DND-41 (cell line): ENCODE measurements around the gene STOML1.

Source experiments
- ATAC-seq: fragments of 200-7000 bp; cut with Tn5 transposase; 3 replicates; pipeline ENCODE4 v1.9.1; 2021; ENCODE audit warnings: low read depth; ENCODE audit not compliant: insufficient read depth
- DNase-seq: peaks from one replicate; pipeline ENCODE4 v3.0.0-alpha.2; 2020
- H2AFZ ChIP-seq: 2 replicates; pipeline ENCODE4 v1.6.0; 2012; ENCODE audit warnings: low read depth, low read length
- H3K27ac ChIP-seq: 2 replicates; pipeline ENCODE4 v1.5.1; 2012; ENCODE audit warnings: low read length, inconsistent platforms
- H3K27me3 ChIP-seq: fragments of 200-600 bp; sonication (generic); 2 replicates; pipeline ENCODE4 v1.6.0; 2012; ENCODE audit warnings: low read length, mild to moderate bottlenecking, inconsistent platforms; ENCODE audit not compliant: insufficient read depth, poor library complexity
- H3K36me3 ChIP-seq: 2 replicates; pipeline ENCODE4 v1.5.1; 2012; ENCODE audit warnings: low read length, inconsistent platforms; ENCODE audit not compliant: insufficient read depth
- H3K4me1 ChIP-seq: 2 replicates; pipeline ENCODE4 v1.5.1; 2012; ENCODE audit warnings: mild to moderate bottlenecking, low read length; ENCODE audit not compliant: insufficient read depth
- H3K4me2 ChIP-seq: 2 replicates; pipeline ENCODE4 v1.6.0; 2012; ENCODE audit warnings: mild to moderate bottlenecking, moderate library complexity, low read length, inconsistent platforms; ENCODE audit not compliant: insufficient read depth
- H3K4me3 ChIP-seq, 2 experiments: fragments of 200-600 bp in 1 of 2; shearing (Covaris generic) in 1 of 2; 2 replicates each; pipeline ENCODE4 v1.5.1; 2012 to 2016; ENCODE audit warnings: inconsistent platforms in 2 of 2, low read length in 2 of 2, mild to moderate bottlenecking in 2 of 2, low read depth in 1 of 2, moderate library complexity in 1 of 2
- H3K79me2 ChIP-seq: 2 replicates; pipeline ENCODE4 v1.6.0; 2012; ENCODE audit warnings: low read length, inconsistent platforms; ENCODE audit not compliant: insufficient read depth
- H3K9ac ChIP-seq: 2 replicates; pipeline ENCODE4 v1.6.0; 2012; ENCODE audit warnings: low read depth, mild to moderate bottlenecking, inconsistent platforms, low read length, moderate library complexity
- H3K9me3 ChIP-seq: 2 replicates; pipeline ENCODE4 v1.5.1; 2012; ENCODE audit warnings: low read length, moderate library complexity, mild to moderate bottlenecking, inconsistent platforms; ENCODE audit not compliant: insufficient read depth, severe bottlenecking
- H4K20me1 ChIP-seq: 2 replicates; pipeline ENCODE4 v1.6.0; 2012; ENCODE audit warnings: low read length; ENCODE audit not compliant: insufficient read depth
- CTCF ChIP-seq: IDR thresholded peaks from 2 replicates; pipeline ENCODE4 v1.5.1; 2012; ENCODE audit warnings: borderline replicate concordance, low read length, moderate library complexity, mild to moderate bottlenecking; ENCODE audit not compliant: poor library complexity, severe bottlenecking; ENCODE audit errors: extremely low read depth
- EZH2 ChIP-seq: IDR thresholded peaks from 3 replicates; pipeline ENCODE4 v1.6.1; 2012; ENCODE audit warnings: borderline replicate concordance, low read depth, mild to moderate bottlenecking, moderate library complexity, low read length, inconsistent platforms; ENCODE audit not compliant: severe bottlenecking

STOML1 gene

DNA sequence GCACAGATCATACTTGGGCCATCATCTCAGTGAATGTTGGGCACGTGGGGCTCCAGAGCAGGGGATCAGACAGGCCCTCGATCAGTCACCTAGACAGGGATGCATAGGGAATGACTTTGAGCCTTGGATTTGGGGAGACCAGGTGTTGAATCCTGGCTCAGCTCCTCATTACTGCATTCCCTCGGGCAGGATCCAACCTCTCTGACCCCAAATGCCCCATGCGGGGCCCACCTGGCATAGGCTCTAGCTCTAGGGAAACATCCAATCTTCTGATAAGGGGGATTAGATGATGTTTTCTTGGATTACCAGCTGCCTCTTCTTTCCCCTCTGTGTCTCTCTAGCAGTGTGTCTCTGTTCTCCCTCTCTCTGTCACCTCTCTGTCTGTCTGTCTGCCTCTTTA lies 43.1 kb downstream of the STOML1 start:
- Histone ChIP-seq H3K79me2 (no peaks in the 10 kb centered on the region), H3K4me1 (0 out of 2 replicates have a peak, but pooled peaks cover 2% of the 10 kb centered on the region), H4K20me1 (no peaks in the 10 kb centered on the region), H2AFZ (no peak overlapping the region), H3K9me3 (no peaks in the 10 kb centered on the region), H3K36me3 (no peaks in the 10 kb centered on the region), H3K4me2 (no peak overlapping the region), H3K9ac (no peak overlapping the region), H3K4me3 (no peak overlapping the region), H3K27me3 (peaks cover under 1% of the 10 kb centered on the region), H3K27ac (no peak overlapping the region)
- no peak for ATAC-seq
- TF ChIP-seq CTCF (no peak), EZH2 (no peak)
- DNase-seq: no peak

DNA sequence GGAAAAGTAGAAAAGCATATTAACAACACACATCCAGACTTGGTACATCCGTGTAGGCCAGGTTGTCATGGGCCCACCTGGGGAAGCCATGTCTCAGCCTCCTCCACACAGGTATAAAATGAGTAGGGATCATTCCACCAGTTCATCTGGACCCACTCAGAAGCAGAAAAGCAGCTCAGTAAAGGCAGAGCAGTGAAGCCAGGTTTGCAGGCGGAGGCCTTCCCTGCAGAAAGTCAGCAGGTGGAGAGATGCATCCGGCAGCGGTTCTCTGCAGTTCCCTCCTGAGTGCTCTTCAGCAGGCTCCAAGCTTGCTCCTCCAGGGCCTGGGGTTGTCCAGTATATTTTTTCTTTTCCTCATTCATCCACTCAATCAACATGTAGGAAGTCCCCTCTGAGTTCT lies 43.7 kb downstream of the STOML1 start:
- no peak overlapping the region for H2AFZ ChIP-seq
- H3K27me3 ChIP-seq: peaks cover 3% of the 10 kb centered on the region
- no peaks in the 10 kb centered on the region for H3K9me3 ChIP-seq
- H3K9ac ChIP-seq: no peak overlapping the region
- ATAC-seq (no peak), DNase-seq (no peak)
- H3K36me3 ChIP-seq: no peaks in the 10 kb centered on the region
- H3K4me3 ChIP-seq: no peak overlapping the region
- no peak for TF ChIP-seq EZH2
- TF ChIP-seq CTCF: no peak
- H4K20me1 ChIP-seq: no peaks in the 10 kb centered on the region
- no peaks in the 10 kb centered on the region for H3K79me2 ChIP-seq
- H3K27ac ChIP-seq: no peak overlapping the region
- H3K4me2 ChIP-seq: no peak overlapping the region
- H3K4me1 ChIP-seq: 0 out of 2 replicates have a peak, but pooled peaks cover 2% of the 10 kb centered on the region

GRCh38 chr15:73947651-73948050 lies 44.4 kb downstream of the STOML1 start:
- H3K27ac ChIP-seq: no peak overlapping the region
- no peak overlapping the region for H3K4me3 ChIP-seq
- H3K27me3 ChIP-seq: peaks cover 3% of the 10 kb centered on the region
- H2AFZ ChIP-seq: no peak overlapping the region
- no peak overlapping the region for H3K4me2 ChIP-seq
- no peaks in the 10 kb centered on the region for H3K36me3 ChIP-seq
- no peaks in the 10 kb centered on the region for H3K79me2 ChIP-seq
- H3K9me3 ChIP-seq: no peaks in the 10 kb centered on the region
- TF ChIP-seq EZH2 (no peak), CTCF (no peak)
- ATAC-seq (no peak), DNase-seq (no peak)
- no peaks in the 10 kb centered on the region for H4K20me1 ChIP-seq
- H3K9ac ChIP-seq: no peak overlapping the region
- H3K4me1 ChIP-seq: 0 out of 2 replicates have a peak, but pooled peaks cover 2% of the 10 kb centered on the region

DNA sequence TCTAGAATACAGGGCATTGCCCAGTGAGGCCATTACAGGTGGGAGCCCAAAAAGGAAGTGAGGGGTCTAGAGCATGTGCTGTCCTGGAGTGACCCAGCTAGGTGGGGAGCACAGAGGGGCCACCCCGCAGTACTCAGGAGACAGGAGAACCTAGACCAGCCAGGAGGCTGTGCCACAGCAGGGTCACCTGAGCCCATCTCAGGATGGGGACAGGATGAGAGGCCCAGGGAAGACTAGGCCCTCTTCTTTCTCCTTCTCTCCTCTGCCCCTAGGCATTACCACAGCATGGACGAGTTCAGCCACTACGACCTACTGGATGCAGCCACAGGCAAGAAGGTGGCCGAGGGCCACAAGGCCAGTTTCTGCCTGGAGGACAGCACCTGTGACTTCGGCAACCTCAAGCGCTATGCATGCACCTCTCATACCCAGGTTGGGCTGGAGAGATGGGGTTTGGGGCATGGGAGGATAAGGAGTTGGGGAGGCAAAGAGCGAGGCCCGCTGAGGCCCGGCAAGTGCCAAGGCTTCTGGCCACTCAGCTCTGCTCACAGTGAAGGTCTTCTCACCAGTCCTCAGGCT lies 45.2 kb downstream of the STOML1 start:
- Histone ChIP-seq H3K9ac (no peak overlapping the region), H4K20me1 (no peaks in the 10 kb centered on the region), H3K27me3 (peaks cover 3% of the 10 kb centered on the region), H2AFZ (no peak overlapping the region), H3K4me2 (no peak overlapping the region), H3K9me3 (no peaks in the 10 kb centered on the region), H3K36me3 (no peaks in the 10 kb centered on the region), H3K79me2 (no peaks in the 10 kb centered on the region), H3K4me1 (0 out of 2 replicates have a peak, but pooled peaks cover 2% of the 10 kb centered on the region), H3K27ac (no peak overlapping the region), H3K4me3 (no peak overlapping the region)
- ATAC-seq (no peak), DNase-seq (no peak)
- no peak for TF ChIP-seq EZH2
- TF ChIP-seq CTCF: no peak
